HG02943 (cell line): ENCODE results near the gene OR6N2.

Experiments
- ATAC-seq: cut with Tn5 transposase; IDR thresholded peaks from one replicate; pipeline ENCODE4 v1.9.1; 2021; ENCODE audit warnings: mild to moderate bottlenecking, low read depth, moderate library complexity; ENCODE audit not compliant: unreplicated experiment

The OR6N2 gene

DNA sequence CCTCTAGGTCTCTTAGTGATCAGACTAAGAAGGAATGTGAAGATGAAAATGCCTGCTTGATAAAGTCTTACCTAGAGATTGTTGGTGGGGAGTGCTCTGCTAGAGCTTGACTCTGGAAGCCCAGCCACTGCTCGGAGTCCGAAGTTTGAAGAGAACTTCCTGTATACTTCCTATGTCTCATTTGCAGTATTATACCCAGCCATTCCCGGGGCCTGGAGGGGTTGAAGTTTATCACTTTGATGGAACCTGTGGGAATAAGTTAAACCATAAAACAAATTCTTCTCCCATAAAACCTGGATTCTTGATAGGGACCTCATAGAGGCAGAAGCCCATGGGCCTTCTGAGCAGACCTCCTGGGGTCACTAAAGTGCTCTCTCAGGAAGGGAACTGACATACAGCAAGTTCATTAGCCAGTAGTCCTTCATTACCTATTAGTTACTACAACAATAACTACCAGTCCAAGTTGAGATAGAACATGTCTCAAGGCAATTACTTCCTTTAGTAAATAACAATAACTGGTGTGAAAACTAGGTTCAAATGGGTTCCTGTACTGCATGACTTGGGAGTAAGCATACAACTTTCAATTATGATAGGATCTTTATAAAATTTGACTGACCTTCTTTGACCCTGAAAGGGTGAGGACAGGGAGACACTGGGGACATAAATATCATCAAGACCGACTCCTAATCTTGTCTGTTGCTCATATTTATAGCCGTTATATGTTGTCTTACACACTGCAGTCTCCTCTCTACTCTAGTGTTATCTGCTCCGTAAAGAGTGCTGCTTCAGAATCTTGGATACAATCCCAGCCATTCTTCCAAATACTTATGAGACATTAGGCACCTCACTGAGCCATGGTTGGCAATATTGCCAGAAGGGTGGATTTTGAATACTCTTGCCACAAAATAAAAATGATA is 8.8 kb downstream of the OR6N2 start, which contains the start of gene OR6N1:
TSS of gene OR6N1 (minus strand) at position 246 of the 917 bp plus-strand sequence. CDS start 5,513 bp downstream, outside the sequence.
- ATAC-seq = no peak

DNA sequence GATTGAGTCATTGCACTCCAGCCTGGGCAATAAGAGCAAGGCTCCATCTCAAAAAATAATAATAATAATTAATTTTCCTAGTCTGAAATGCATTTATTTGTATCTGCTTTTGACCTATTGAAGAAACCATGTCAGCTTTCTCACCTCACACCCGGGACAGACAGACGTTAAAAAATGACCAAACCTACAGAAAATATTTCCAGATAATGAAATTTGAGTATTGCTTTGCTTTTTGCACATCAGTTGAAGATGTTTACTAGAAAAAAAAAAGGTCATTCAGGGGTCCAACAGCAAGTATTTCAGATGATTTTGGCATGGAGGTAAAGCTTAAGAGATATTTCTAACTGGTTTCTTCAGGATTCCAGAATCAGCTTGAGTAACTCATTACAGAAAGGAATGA is 26.6 kb downstream of the OR6N2 start, which contains the start of gene OR6K6:
TSS of gene OR6K6 (plus strand) at position 301 of the 400 bp plus-strand sequence. CDS start 168 bp downstream, outside the sequence.
- ATAC-seq = no peak

DNA sequence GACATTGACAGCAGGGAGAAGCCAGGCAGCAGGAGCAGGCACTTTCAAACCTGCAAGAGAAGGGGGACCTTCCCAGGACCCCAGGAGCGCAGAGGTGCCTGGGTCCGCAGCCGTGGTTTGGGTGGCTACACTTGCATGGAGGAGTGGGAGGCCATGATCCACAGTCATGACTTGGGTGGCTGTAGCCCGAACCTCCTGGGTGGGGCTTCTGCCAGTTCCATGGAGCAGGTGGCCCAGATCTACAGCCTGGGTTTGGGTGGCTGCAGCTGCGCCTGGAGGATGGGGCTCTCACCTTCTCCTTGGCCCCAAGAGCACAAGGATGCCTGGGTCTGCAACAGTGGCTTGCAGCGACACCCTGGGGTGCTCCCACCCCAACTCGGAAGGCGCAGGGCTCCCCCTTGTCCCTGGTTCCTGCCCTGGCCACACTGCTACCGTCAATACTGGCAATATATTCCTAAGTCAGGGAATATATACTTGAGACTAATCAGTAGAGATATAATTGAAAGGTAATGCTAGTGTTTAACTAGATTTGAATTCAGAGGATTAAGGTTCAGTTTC is 28.8 kb downstream of the OR6N2 start:
- ATAC-seq = no peak

DNA sequence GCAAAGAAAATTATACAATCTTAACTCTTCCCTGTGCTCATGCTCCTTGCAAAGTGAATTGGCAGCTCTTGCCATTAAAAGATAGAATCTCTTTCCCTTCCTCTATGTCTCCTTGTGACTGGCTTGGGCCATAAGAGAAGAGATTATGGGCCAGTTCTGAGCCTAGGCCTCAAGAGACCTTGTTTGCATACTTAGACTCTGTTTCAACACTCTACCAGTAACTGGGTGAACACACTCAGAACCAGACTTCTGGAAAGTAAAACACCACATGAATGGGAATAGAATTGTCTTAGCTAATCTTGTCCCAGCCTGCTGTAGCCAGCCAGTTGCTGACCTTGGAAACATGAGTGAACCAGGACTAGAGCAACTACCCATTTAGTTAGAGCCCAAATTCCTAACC is 45.2 kb downstream of the OR6N2 start:
- no peak for ATAC-seq

DNA sequence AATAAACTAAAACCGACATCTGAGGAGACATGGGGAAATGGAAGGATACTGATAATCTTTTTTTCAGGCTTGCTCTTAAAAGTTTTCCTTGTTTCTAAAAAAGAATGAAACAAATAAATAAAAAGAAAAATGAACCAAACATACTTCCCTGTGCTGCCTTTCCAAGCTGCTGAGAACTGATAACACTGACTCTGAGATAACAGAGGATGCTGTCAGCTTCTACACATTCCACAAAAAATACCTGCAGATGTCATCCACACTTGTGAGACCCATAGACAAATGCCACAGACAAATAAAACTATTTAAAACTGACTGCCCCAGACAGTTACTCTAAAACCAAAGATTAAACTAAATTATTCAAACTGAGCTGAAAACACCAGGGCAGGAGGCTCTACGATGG is 48.5 kb downstream of the OR6N2 start:
- ATAC-seq = no peak

DNA sequence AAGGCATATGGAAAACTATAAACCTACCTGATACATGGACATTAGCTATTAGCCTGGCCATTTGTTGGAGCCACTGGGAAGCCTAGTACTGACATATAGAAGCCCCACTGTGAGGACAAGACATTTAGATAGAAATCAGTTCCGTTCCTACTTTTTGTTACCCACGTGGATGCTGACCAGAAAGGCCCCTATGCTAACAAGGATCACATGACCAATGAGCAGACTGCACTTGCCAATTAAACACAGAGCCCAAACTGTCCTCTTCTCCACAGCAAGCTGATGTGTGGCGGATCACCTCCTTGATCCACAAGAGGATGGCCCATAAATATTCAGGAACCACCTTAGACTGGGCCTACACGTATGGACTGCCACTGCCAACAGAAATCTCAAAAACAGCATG is 49.3 kb downstream of the OR6N2 start:
- ATAC-seq = no peak

DNA sequence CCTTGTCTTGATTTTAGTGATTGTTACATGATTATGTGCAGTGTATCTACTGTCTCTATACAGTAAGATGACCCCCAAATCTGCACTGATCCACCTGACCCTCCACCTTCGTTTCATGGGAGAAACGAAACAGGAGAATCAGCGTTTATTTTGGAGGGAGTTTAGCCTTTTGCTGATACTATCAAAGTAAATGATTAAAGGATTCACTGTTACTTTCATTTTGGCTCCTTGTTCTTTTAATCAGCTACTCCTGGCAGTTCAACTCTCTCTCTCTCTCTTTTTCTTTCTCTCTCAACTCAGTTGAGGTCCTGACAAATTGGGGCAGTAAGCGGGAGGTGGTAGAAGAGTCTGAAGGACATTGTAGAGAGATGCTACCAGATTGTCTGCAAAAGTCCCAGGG is 50.6 kb downstream of the OR6N2 start:
- ATAC-seq = no peak

DNA sequence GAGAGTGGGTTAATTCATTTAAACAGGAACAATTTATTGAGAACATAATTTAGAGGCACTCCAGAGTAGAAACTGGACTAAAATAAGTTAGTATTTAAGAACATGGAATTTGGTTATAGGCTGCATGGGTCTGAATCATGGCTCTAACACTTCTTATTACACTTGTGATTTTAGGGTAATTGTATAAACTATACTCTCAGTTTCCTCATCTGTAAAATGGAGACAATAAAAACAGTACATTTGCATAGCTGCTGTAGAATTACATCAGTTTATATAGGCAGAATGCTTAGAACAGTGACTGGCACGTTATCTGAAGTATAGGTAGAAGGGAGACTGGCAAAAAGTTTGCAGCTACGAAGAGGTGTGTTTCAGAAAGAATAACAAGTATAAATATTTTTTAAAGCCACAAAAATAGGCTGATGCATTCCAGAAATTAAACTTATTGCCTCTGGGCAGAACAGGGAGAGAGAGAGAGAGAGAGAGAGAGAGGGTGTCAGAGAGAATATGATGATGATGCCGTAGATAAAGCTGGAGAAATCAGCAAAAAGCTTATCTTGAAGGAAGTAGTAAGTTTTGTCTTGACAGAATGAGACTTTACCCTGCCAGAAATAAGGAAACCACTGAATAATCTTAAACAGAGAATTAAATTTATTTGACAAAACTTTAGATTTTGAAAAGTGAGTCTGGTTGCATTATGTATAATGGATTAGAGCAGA is 52.3 kb downstream of the OR6N2 start:
- ATAC-seq = no peak

DNA sequence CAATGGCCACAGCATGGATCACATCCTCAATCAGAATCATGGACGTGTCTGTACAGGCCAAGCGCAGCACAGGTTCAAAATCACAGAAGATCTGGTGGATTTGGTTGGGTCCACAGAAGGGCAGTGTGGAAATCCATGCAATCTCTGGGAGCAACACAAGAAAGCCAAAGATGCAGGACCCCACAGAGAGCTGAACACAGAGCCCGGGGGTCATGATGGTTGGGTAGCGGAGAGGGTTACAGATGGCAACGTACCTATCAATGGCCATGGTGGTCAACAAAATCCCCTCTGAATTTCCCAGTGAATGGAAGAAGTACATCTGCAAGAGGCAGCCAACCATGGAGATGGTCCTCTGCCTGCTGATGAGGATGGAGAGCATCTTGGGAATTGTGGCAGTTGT is 56.6 kb downstream of the OR6N2 start:
- no peak for ATAC-seq
